Measurements from ENCODE around the gene MLXIP. TPM values are rescaled to one million over a fixed set of nuclear protein-coding genes. Genes with fewer than 3 reads are reported as not detected.

MLXIP gene
- total and polyA plus RNA-seq, 2 of the 13 experiments (the other 11 are each of a cell fraction or from before 2014, with no cell fraction given) = 5.3 to 6.7 TPM

DNA sequence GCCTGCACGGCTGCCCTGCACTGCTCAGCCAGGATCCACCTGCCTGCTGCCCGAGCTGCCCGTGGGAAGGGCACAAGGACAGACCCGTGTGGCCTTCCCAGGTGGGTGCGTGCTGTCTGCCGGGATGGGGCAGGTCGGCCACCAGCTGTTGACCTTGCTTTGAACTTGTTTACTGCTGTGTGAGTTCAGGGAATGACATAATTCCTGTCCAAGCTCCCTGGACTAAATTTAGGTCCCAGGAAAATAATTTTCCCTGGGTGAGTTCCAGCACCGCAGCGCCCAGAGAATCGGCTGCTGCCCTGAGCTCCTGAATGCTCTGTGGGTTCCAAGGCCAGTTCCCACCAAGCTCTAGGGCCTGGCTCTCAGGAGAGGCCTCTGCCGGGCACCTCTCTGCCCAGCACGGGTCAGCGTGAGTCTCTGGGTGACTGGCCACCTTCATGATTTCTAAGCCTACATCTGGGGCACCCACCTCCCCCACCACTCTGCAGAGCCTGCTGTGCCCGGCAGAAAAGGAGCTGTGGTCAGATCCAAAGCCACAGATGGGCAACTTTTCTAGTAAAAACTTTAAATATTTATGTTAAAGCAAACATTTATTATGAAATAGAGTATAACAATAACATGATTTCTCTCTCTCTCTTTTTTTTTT, 27.2 kb upstream of the MLXIP start (continued):
- 0 out of 2 replicates have a peak, but pooled peaks have one; percentile 36 for TF ChIP-seq NR2F2 (IDR thresholded peaks at IDR 0.05; ENCODE audit: borderline replicate concordance, low read depth)
- TF ChIP-seq, protein P1, sequence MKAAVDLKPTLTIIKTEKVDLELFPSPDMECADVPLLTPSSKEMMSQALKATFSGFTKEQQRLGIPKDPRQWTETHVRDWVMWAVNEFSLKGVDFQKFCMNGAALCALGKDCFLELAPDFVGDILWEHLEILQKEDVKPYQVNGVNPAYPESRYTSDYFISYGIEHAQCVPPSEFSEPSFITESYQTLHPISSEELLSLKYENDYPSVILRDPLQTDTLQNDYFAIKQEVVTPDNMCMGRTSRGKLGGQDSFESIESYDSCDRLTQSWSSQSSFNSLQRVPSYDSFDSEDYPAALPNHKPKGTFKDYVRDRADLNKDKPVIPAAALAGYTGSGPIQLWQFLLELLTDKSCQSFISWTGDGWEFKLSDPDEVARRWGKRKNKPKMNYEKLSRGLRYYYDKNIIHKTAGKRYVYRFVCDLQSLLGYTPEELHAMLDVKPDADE (CRISPR knock-in tag; IDR thresholded peaks at IDR 0.05) = no peak
- TF ChIP-seq, protein P2, sequence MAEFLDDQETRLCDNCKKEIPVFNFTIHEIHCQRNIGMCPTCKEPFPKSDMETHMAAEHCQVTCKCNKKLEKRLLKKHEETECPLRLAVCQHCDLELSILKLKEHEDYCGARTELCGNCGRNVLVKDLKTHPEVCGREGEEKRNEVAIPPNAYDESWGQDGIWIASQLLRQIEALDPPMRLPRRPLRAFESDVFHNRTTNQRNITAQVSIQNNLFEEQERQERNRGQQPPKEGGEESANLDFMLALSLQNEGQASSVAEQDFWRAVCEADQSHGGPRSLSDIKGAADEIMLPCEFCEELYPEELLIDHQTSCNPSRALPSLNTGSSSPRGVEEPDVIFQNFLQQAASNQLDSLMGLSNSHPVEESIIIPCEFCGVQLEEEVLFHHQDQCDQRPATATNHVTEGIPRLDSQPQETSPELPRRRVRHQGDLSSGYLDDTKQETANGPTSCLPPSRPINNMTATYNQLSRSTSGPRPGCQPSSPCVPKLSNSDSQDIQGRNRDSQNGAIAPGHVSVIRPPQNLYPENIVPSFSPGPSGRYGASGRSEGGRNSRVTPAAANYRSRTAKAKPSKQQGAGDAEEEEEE (CRISPR knock-in tag; IDR thresholded peaks at IDR 0.05; ENCODE audit: borderline replicate concordance) = no peak
- TF ChIP-seq, protein P3, sequence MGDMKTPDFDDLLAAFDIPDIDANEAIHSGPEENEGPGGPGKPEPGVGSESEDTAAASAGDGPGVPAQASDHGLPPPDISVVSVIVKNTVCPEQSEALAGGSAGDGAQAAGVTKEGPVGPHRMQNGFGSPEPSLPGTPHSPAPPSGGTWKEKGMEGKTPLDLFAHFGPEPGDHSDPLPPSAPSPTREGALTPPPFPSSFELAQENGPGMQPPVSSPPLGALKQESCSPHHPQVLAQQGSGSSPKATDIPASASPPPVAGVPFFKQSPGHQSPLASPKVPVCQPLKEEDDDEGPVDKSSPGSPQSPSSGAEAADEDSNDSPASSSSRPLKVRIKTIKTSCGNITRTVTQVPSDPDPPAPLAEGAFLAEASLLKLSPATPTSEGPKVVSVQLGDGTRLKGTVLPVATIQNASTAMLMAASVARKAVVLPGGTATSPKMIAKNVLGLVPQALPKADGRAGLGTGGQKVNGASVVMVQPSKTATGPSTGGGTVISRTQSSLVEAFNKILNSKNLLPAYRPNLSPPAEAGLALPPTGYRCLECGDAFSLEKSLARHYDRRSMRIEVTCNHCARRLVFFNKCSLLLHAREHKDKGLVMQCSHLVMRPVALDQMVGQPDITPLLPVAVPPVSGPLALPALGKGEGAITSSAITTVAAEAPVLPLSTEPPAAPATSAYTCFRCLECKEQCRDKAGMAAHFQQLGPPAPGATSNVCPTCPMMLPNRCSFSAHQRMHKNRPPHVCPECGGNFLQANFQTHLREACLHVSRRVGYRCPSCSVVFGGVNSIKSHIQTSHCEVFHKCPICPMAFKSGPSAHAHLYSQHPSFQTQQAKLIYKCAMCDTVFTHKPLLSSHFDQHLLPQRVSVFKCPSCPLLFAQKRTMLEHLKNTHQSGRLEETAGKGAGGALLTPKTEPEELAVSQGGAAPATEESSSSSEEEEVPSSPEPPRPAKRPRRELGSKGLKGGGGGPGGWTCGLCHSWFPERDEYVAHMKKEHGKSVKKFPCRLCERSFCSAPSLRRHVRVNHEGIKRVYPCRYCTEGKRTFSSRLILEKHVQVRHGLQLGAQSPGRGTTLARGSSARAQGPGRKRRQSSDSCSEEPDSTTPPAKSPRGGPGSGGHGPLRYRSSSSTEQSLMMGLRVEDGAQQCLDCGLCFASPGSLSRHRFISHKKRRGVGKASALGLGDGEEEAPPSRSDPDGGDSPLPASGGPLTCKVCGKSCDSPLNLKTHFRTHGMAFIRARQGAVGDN (CRISPR knock-in tag; IDR thresholded peaks at IDR 0.05) = peak; percentile 57
- peak; percentile 64 for TF ChIP-seq FOXA3 (CRISPR knock-in tag; IDR thresholded peaks at IDR 0.05)
- TF ChIP-seq SOX6 (IDR thresholded peaks at IDR 0.05) = no peak
- TF ChIP-seq SOX6 (CRISPR knock-in tag; IDR thresholded peaks at IDR 0.05) = 0 out of 2 replicates have a peak, but pooled peaks have one; percentile 15
- TF ChIP-seq POLR2G (IDR thresholded peaks at IDR 0.05; ENCODE audit: low read depth, low read length) = no peak
- TF ChIP-seq ZFP37 (CRISPR knock-in tag; IDR thresholded peaks at IDR 0.05; ENCODE audit: borderline replicate concordance) = no peak
- TF ChIP-seq ZNF614 (CRISPR knock-in tag; IDR thresholded peaks at IDR 0.05; ENCODE audit: borderline replicate concordance) = no peak
- peak; percentile 26; the same call in 1 of the 2 replicates for TF ChIP-seq SALL1 (CRISPR knock-in tag; IDR thresholded peaks at IDR 0.05)
- TF ChIP-seq, protein P4, sequence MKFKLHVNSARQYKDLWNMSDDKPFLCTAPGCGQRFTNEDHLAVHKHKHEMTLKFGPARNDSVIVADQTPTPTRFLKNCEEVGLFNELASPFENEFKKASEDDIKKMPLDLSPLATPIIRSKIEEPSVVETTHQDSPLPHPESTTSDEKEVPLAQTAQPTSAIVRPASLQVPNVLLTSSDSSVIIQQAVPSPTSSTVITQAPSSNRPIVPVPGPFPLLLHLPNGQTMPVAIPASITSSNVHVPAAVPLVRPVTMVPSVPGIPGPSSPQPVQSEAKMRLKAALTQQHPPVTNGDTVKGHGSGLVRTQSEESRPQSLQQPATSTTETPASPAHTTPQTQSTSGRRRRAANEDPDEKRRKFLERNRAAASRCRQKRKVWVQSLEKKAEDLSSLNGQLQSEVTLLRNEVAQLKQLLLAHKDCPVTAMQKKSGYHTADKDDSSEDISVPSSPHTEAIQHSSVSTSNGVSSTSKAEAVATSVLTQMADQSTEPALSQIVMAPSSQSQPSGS (CRISPR knock-in tag; IDR thresholded peaks at IDR 0.05) = 0 out of 2 replicates have a peak, but pooled peaks have one; percentile 34
- TF ChIP-seq, protein P5, sequence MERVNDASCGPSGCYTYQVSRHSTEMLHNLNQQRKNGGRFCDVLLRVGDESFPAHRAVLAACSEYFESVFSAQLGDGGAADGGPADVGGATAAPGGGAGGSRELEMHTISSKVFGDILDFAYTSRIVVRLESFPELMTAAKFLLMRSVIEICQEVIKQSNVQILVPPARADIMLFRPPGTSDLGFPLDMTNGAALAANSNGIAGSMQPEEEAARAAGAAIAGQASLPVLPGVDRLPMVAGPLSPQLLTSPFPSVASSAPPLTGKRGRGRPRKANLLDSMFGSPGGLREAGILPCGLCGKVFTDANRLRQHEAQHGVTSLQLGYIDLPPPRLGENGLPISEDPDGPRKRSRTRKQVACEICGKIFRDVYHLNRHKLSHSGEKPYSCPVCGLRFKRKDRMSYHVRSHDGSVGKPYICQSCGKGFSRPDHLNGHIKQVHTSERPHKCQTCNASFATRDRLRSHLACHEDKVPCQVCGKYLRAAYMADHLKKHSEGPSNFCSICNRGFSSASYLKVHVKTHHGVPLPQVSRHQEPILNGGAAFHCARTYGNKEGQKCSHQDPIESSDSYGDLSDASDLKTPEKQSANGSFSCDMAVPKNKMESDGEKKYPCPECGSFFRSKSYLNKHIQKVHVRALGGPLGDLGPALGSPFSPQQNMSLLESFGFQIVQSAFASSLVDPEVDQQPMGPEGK (CRISPR knock-in tag; IDR thresholded peaks at IDR 0.05) = 0 out of 2 replicates have a peak, but pooled peaks have one; percentile 19
